Measurements from ENCODE around the gene PALM. TPM values are rescaled to one million over a fixed set of nuclear protein-coding genes. Genes with fewer than 3 reads are reported as not detected.

PALM gene
- total RNA-seq, 1 experiment from 2014 or later, result 10.8 TPM

- no peaks in the 10 kb centered on the region for H3K9me2 ChIP-seq (replicated peaks; ENCODE audit: low read length)
- no peak for ATAC-seq
- H3K4me1 ChIP-seq (ENCODE audit: insufficient read depth, low read length), result 0 out of 2 replicates have a peak, but pooled peaks cover 4% of the 10 kb centered on the region
- CTCF ChIA-PET, result no interaction called here
- no peaks in the 10 kb centered on the region for H3F3A ChIP-seq (ENCODE audit: low read length, unreplicated experiment)
- H3K27me3 ChIP-seq (ENCODE audit: low read length), result no peaks in the 10 kb centered on the region
- no peak overlapping the region for H3K4me2 ChIP-seq (ENCODE audit: low read length)
- no peak overlapping the region for H3K4me3 ChIP-seq (ENCODE audit: low read length)
- no peak for DNase-seq
- no peak overlapping the region for H3K27ac ChIP-seq (ENCODE audit: low read length)
- H2AFZ ChIP-seq (ENCODE audit: low read length), result no peak overlapping the region
- no peaks in the 10 kb centered on the region for H3K36me3 ChIP-seq (ENCODE audit: low read depth, low read length)
- no peak for TF ChIP-seq EZH2 (IDR thresholded peaks at IDR 0.05; ENCODE audit: low read length, unreplicated experiment)
- TF ChIP-seq CTCF (conservative IDR thresholded peaks at IDR 0.05; ENCODE audit: low read depth, low read length), result no peak
- no peak for TF ChIP-seq EZH2phosphoT487 (IDR thresholded peaks at IDR 0.05; ENCODE audit: borderline replicate concordance, low read length)
- H4K20me1 ChIP-seq (ENCODE audit: low read length), result no peaks in the 10 kb centered on the region
- BruUV-seq (replicated peaks), result no TSS peak
- no peak overlapping the region for H3K9ac ChIP-seq (ENCODE audit: low read length)
- peaks cover 25% of the 10 kb centered on the region for H3K79me2 ChIP-seq (ENCODE audit: low read length)
- intact Hi-C loops (cut with micrococcal nuclease), result no loop called here
- no peaks in the 10 kb centered on the region for H3K9me3 ChIP-seq (ENCODE audit: low read length)
- POLR2A ChIA-PET (ENCODE audit: unreplicated experiment), result no interaction called here
Observed at GRCh38 chr19:788686-788982, 79.9 kb downstream of the PALM start.

DNA sequence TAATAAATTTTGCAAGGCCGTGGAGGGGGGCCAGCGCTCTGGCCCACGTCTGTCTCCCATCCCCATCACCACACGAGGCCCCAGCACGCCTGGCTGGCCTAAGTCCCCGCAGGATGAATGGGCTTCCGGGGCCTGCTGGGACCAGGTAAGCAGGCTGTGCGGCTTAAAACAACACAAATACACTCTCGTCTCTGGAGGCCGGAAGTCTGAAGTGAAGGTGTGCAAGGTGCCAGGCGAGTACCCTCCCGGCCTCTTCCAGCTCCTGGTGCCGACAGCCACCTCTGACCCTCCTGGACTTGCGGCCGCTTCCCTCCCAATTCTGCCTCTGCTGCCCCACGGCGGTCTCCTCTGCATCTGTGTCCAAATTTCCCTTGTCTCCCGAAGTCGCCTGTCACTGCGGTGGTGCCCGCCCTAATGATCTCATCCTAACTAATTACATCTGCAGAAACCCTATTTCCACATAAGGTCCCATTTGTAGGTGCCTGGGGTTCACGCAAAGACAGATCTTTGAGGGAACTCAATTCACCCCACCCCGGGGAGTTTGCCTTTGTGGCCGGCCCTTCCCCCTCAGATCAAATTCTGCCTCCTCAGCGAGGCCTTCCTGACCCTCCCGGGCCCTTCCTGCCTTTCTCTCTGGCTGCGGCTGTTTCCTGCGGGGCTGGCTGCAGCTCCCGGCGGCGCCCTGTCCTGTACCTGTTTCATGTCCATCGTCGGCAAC lies 80.4 kb downstream of the PALM start:
- H3K4me1 ChIP-seq (ENCODE audit: insufficient read depth, low read length), result 0 out of 2 replicates have a peak, but pooled peaks cover 4% of the 10 kb centered on the region
- H3K4me3 ChIP-seq (ENCODE audit: low read length), result no peak overlapping the region
- no peaks in the 10 kb centered on the region for H3F3A ChIP-seq (ENCODE audit: low read length, unreplicated experiment)
- H2AFZ ChIP-seq (ENCODE audit: low read length), result no peak overlapping the region
- BruUV-seq (replicated peaks), result no TSS peak
- H3K36me3 ChIP-seq (ENCODE audit: low read depth, low read length), result no peaks in the 10 kb centered on the region
- H3K27me3 ChIP-seq (ENCODE audit: low read length), result no peaks in the 10 kb centered on the region
- TF ChIP-seq EZH2 (IDR thresholded peaks at IDR 0.05; ENCODE audit: low read length, unreplicated experiment) (no peak), CTCF (conservative IDR thresholded peaks at IDR 0.05; ENCODE audit: low read depth, low read length) (no peak), EZH2phosphoT487 (IDR thresholded peaks at IDR 0.05; ENCODE audit: borderline replicate concordance, low read length) (no peak)
- H3K4me2 ChIP-seq (ENCODE audit: low read length), result no peak overlapping the region
- DNase-seq (no peak), ATAC-seq (no peak)
- peaks cover 20% of the 10 kb centered on the region for H3K79me2 ChIP-seq (ENCODE audit: low read length)
- H3K9me2 ChIP-seq (replicated peaks; ENCODE audit: low read length), result no peaks in the 10 kb centered on the region
- H3K9me3 ChIP-seq (ENCODE audit: low read length), result no peaks in the 10 kb centered on the region
- POLR2A ChIA-PET (ENCODE audit: unreplicated experiment), result no interaction called here
- intact Hi-C loops (cut with micrococcal nuclease), result no loop called here
- no peak overlapping the region for H3K9ac ChIP-seq (ENCODE audit: low read length)
- H3K27ac ChIP-seq (ENCODE audit: low read length), result no peak overlapping the region
- CTCF ChIA-PET, result no interaction called here
- H4K20me1 ChIP-seq (ENCODE audit: low read length), result no peaks in the 10 kb centered on the region

DNA sequence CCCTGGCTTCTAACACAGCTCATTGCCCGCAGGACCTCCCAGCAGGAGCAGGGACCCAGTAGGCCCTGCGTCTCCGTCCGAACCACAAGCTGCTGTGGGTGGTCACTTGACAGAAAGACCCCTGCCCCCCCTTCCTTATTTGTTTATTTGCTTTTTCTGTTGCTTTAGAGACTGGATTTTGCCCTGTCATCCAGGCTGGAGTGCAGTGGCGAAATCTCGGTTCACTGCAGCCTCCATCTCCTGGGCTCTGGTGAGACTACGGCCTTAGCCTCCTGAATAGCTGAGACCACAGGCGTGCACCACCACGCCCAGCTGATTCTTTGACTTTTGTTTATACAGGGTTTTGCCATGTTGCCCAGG lies 80.9 kb downstream of the PALM start:
- H3K9me3 ChIP-seq (ENCODE audit: low read length), result no peaks in the 10 kb centered on the region
- ChIA-PET POLR2A (ENCODE audit: unreplicated experiment) (no interaction called here), CTCF (no interaction called here)
- H3K4me2 ChIP-seq (ENCODE audit: low read length), result no peak overlapping the region
- H4K20me1 ChIP-seq (ENCODE audit: low read length), result no peaks in the 10 kb centered on the region
- DNase-seq (no peak), ATAC-seq (no peak)
- no peak for TF ChIP-seq CTCF (conservative IDR thresholded peaks at IDR 0.05; ENCODE audit: low read depth, low read length)
- TF ChIP-seq EZH2phosphoT487 (IDR thresholded peaks at IDR 0.05; ENCODE audit: borderline replicate concordance, low read length), result no peak
- TF ChIP-seq EZH2 (IDR thresholded peaks at IDR 0.05; ENCODE audit: low read length, unreplicated experiment), result no peak
- peaks cover 14% of the 10 kb centered on the region for H3K79me2 ChIP-seq (ENCODE audit: low read length)
- H2AFZ ChIP-seq (ENCODE audit: low read length), result no peak overlapping the region
- H3K4me3 ChIP-seq (ENCODE audit: low read length), result no peak overlapping the region
- 0 out of 2 replicates have a peak, but pooled peaks cover under 1% of the 10 kb centered on the region for H3K4me1 ChIP-seq (ENCODE audit: insufficient read depth, low read length)
- no peaks in the 10 kb centered on the region for H3K36me3 ChIP-seq (ENCODE audit: low read depth, low read length)
- H3F3A ChIP-seq (ENCODE audit: low read length, unreplicated experiment), result no peaks in the 10 kb centered on the region
- intact Hi-C loops (cut with micrococcal nuclease), result no loop called here
- no peaks in the 10 kb centered on the region for H3K27me3 ChIP-seq (ENCODE audit: low read length)
- H3K27ac ChIP-seq (ENCODE audit: low read length), result no peak overlapping the region
- H3K9ac ChIP-seq (ENCODE audit: low read length), result no peak overlapping the region
- H3K9me2 ChIP-seq (replicated peaks; ENCODE audit: low read length), result no peaks in the 10 kb centered on the region
- no TSS peak for BruUV-seq (replicated peaks)

Measured in PC-3 (cell line).